Suppressor macrophage treated with lipopolysaccharide for 1 hour (primary cell): ENCODE measurements around the gene ARMH4.

Source experiments
- DNase-seq, 3 donors: peaks; one replicate each; pipeline ENCODE4 v3.0.0-alpha.2; 2020 to 2022

ARMH4 gene

GRCh38 chr14:58026219-58026618 lies 125.8 kb downstream of the ARMH4 start:
- no peak for DNase-seq

- DNase-seq: no peak
Observed at GRCh38 chr14:58014778-58015177, 137.2 kb downstream of the ARMH4 start.

- DNase-seq: no peak
Observed at GRCh38 chr14:58002618-58003017, 149.4 kb downstream of the ARMH4 start.

GRCh38 chr14:57999979-58000378 lies 152.0 kb downstream of the ARMH4 start:
- no peak for DNase-seq

DNA sequence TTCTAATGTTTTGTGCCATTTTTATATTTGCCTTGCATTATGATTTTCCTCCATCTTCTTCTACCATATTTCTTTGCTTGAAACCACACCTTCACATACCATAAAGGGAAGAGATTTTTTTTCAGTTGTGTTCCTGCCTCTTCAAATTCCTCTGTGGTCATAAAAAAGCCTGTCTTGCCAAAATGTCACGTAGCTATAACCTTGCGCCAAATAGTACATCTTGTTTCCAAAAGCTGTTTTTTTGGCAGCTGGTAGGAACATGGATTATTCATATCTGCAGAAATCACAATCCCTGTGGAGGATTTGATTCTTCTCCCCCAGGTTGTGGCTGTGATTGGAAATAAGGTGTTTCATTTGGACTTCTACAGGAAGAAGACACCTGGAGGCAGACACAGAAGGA lies 152.5 kb downstream of the ARMH4 start:
- no peak for DNase-seq

DNA sequence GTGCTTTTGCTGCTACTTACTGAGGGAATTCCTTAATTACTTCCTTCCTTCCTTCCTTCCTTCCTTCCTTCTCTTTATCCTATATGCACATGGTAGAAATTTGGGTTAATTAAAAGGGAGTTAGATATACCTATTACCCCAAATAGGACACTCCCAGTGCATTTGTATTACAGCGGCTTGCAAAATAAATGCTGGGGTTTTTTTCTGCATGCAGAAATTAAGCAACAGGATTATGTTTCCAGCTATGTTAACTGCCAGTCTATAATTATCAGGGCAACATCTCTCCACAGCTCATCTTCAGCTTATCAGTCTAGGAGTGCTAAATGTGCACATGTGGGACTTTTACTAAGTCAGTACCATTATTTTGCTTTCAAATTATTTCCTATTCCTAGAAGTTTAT lies 153.2 kb downstream of the ARMH4 start:
- no peak for DNase-seq

GRCh38 chr14:57991353-57991752 lies 160.7 kb downstream of the ARMH4 start:
- no peak for DNase-seq

GRCh38 chr14:57988445-57988844 lies 163.6 kb downstream of the ARMH4 start:
- DNase-seq: no peak

DNA sequence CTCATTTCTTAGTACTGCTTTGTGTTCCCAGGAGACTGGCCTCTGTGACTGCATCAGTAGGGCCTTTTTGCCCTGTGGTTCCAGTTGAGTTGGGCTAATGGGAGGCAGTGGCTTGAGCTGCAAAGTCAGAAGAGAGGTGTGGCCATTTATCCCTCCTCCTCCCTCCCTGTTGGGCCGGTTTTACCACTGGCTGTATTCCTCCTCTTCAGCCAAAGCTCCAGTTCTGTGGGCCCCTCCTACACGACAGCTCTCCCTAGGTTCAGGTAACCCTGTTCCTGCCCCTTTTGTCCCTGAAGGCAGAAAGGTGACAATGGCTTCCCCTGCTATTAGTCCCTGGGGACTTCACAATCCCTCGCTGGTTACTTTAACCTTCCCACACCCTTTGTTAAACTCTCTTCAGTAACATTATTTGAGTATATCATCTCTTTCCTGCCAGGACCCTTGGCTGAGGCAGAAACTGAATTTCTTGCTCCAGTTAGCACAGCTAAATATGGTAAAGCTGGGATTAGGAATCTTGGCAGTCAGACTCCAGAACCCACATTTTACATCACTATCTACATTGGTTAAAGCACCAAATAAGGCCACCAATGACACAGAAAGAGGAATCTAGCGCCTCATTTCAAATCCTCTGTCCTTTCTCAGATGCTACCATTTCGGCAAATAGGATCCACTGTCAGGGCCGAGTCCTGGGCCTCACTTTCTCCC lies 164.3 kb downstream of the ARMH4 start:
- DNase-seq: no peak

DNA sequence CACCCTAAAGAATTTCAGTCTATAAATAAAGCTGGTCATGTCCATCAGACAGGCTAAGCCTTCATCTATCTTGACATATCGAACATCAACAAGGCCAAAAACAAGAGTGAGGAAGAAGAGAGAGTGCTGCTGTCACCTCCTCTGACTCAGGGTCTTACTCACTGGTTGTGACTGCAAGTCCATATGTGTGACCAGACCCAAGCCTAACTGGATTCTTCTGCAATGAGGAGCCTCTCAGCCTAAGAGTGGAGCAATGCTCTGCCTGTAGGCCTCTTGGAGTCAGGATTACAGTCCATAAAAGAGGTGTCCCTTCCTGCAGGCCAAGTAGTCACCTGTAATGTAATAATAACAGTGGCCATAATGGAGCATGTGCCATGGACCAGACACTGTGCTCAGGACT lies 165.0 kb downstream of the ARMH4 start:
- no peak for DNase-seq

GRCh38 chr14:57982804-57983634 lies 169.0 kb downstream of the ARMH4 start:
- no peak for DNase-seq

GRCh38 chr14:57981817-57982560 lies 170.0 kb downstream of the ARMH4 start:
- no peak for DNase-seq

GRCh38 chr14:57979376-57980048 lies 172.5 kb downstream of the ARMH4 start:
- DNase-seq: no peak

GRCh38 chr14:57976701-57977100 lies 175.3 kb downstream of the ARMH4 start:
- DNase-seq: no peak

- no peak for DNase-seq
Observed at GRCh38 chr14:57974896-57975295, 177.1 kb downstream of the ARMH4 start.

DNA sequence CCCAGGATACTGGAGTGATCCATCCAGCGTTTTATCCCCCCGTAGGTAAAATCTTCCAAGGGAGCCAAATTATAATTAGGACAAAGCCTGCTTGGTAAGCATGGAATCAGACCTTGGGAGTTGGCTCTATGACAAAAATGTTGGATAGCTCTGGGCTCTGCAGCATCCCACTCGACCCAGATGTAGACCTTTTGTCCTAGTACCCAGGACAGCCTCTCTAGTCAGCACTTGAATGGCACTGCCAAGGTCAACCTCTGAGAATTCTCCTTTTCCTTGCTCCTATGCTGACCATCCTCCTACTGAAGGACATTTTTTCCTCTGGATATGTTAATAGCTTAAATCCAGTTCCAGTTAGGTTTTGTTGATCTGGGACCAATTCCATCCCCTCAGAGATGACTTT lies 181.4 kb downstream of the ARMH4 start:
- DNase-seq: no peak

GRCh38 chr14:57970175-57970574 lies 181.8 kb downstream of the ARMH4 start:
- DNase-seq: no peak

GRCh38 chr14:57963071-57963470 lies 188.9 kb downstream of the ARMH4 start:
- DNase-seq: no peak

DNA sequence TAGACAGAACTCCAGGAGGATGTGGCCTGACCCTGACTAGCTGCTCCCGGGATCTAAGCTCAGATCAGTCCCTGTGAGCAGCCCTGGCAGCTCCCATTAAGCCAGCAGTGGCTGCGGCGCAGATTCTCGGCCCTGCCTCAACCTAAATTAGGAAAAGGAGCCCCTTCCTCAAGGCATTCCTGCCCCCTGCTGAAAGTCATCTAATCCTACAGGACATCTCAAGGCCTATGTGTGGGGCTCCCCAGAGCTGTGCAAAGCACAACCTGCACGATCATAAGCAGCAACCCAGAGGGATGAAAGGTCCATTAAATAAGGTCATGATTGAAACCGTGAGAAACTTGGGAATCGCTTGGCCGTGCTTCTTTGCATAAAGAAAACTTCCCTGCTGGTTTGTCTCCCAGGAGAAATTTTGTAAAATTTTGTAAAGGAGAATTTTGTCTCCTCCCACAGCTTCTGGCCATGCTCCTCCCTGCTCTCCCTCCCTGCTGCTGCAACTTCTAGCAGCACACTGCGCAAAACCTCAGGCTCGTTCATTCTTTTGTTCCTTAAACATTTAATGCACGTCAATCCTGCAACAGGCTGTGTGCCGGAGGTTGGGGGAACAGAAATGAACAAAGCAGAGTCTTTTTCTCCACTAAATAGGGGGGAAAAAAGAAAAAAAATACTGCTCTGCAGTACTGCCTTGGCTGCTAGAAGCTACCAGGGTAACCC lies 189.5 kb downstream of the ARMH4 start:
- DNase-seq: no peak

DNA sequence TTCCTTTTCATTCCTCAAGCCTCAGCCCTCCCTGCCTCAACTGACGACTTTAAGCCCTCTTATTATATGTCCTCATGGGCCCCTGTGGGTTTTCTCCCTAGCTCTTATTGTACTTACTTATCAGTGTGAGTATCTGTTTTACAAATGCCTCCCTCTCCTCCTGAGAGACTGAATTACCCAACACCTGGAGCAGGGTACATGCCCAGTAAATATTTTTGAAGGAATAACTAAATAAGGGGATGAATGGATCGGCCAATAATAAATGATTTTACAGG lies 190.3 kb downstream of the ARMH4 start:
- DNase-seq: no peak

DNA sequence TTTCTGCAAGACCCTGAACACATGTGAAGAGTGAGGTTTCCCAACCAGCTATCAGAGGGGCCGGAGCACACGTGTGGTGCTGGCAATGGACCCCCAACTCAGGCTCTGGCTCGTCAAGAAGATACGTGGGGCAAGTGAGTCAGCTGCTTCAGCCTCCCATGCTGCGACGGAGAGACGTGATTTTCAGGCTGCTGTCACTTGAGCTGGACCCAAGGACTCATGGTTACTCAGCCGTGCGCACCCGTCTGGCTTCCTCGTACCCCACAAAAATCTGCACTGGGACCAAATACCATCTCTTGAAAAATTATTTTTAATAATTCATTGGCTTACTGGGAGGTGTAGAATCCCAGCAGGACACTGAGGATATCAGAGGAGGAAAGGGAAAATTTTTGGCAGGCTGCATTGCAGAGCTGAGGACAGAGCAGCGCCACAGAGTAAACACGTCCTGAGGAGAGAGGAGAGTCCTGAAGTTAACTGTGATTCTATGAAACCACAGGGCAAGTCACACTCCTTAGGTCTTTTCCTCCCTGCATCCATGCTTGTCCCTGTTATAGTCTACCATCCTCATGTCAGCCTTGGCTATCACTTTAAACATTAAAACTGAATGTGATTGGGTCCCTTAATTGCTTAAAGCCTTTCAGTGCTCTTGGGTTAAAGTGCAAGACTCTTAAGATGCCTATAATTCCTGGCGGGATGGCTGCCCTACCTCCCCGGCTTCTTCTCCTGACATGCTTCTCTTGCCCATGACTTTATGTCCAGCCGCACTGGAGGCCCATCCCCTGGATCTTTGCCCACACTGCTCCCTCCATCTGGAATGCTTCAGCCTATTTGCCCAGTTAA lies 190.8 kb downstream of the ARMH4 start:
- no peak for DNase-seq

GRCh38 chr14:57957441-57957840 lies 194.6 kb downstream of the ARMH4 start:
- DNase-seq: no peak
